Stimulated activated CD8-positive, alpha-beta memory T cell treated with anti-CD3 and anti-CD28 coated beads, Interleukin-7, amount 100 ng/mL, for 48 hours (primary cell): ENCODE measurements around the gene SLC17A4.

Experiments
- DNase-seq, 2 donors: peaks; one replicate each; pipeline ENCODE4 v3.0.0-alpha.2; 2020; ENCODE audit warnings: low read depth in 1 of 2; ENCODE audit errors: extremely low read depth in 1 of 2

SLC17A4 gene

DNA sequence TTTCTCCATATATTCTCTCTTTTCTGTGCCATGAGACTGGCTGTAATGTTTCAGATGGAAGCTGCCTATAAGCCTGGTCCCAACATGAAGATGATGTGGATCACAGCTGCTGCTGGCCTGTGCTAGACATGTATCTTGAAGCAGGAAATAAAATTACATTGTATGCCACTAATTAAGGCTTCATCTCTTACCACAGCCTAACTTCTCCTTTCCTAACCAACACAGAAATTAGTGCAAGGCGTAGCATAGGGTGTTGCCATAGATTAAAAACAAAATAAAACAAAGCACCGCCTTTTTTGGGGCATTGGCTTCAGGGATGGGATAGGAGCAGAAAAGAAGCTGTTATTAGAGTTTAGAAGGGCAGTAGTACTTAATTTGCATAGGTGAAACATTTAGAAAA lies 4.7 kb upstream of the SLC17A4 start:
- DNase-seq: no peak

DNA sequence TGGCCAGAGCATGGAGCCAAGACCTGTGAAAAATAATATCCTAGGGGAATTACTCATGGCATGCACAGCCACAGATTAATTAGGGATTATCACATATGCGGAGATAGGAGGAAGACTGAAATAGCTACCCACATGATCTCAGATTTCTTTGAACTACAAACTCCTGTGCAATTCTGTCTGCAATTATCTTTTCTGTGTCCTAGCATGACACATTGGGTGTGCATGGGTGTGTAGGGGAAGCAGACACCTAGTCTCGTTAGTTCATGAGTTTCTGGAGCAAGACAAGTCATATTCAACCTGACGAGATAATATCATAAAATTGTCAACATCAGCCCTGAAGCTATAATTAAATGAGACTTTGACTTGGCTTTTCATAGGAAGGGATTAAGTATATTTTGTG lies 3.6 kb upstream of the SLC17A4 start:
- DNase-seq: no peak

DNA sequence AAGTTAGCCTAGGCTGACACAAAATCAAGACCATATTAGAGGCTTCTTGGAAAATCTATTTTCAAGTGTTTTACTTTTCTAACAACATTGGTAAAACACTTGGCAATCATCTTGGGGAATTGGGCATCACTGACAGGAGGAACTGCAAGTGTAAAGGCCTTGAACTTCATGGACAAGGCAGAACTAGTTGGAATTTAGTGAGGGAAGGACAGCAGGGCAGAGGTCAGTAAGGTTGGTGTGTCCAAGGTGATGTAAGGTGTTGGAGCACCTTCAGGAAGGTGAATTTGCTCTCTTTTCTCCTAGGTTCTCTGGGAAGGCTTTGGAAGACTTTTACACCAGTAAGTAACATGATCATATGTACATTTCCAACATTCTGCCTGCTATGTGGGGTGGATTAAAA lies 1.5 kb upstream of the SLC17A4 start:
- no peak for DNase-seq

DNA sequence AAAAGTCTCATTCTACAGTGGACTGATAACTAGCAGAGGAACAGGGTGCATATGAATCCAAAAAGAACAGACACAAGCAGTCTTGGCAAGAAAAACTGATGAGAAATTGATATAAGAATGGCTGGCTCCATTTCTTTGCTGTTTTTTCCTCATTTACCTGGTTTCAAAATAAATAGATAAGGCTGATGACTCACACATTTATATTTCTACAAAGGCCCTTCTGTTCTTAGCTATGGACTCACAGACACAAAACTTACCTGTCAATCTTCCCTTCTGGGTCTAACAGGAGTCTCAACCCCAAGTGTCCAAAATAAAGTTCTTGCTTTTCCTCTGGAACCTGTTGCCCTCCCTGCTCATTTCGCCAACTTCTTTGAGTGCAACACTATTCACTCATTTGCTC lies 941 bp downstream of the SLC17A4 start:
- no peak for DNase-seq

DNA sequence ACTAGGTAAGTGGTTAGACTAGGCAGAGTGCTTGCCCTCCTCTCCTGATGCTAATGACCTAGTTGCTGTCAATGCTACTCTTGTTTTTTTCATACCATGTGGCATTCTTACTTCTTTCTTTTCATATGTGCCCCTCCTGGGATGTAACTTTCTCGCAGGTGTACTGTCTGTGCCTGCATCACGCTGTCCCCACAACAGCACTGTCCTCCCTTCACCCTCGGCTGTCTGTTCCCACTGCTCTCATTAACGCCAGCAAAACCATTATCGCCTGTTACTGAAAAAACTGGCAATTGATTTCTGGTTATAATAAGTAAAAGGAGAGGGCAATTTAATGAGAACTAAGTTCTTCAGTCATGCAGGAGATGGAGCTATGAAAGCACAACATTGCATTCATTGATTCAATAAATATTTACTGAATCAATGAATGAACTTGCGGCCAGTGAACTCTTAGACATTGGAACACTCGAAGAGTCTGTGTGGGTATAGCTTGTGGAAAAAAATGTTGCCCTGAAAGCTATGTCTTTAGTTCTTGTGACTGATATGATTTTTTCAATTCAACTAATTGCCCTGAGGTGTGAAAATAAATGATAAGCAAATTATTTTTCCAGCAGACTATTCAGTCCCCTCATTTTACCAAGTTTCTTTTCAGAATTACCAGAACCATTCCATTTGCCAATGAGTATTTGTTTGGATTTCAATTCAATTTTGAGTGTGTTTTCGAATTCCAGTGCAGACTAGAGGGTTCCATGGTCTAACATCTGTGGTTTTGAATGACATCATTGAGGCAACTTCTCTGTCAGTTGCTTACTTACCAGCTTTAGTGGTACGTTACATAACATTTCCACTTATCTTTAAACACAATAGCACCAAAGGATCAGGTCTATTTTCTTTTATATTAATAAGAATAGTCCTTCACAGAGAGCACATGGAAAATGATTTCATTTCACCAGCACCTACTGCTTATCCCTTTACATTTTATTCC lies 2.1 kb downstream of the SLC17A4 start:
- DNase-seq: no peak

DNA sequence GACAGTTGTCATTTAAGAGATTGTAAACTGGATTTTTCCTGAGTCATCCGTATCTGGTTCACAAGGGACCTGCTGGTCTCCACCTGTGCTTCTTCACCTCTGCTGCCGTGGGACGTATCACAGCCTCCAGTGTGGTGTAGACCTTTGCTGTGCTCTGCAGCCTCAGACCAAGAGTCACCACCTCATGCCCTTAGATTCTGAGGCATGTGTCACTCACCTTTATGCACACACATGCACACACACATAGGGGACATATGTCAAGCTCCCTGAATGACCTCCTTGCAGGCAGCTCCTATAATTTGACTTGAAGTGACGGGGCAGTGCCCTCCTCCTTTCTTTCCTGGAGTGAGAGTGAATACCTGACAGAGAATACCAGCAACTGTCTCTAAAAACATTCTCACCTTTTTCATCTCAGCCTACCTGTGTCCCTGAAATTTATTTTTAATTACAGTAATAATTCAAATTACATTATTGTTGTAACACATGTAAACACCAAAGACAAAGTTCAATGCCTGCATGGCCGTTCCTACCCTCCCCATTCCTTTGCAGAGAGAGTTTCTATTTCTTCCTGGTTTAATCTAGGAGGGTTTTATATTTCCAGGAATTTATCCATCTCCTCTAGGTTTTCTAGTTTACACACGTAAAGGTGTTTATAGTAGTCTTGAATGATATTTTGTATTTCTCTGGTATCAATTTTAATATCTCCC lies 3.5 kb downstream of the SLC17A4 start:
- DNase-seq: no peak

DNA sequence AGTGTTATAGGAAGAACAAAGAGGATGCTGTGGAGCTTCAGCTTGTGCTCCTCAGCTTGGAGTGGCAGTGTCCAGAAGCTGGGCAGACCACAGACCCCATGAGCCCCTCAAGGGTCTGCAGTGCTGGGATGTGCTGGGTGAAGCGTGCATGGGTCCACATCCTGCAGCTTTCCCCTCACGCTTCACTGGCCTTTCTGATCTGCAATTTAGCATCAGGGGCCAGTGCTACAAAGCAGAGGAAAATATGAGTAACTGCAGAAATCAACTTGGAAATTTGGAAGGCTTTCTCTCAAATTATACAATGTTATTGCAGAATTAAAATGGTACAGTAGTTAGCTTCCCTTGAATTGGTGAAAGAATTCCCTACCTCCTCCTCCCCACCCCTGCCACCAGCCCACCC lies 10.1 kb downstream of the SLC17A4 start:
- no peak for DNase-seq

DNA sequence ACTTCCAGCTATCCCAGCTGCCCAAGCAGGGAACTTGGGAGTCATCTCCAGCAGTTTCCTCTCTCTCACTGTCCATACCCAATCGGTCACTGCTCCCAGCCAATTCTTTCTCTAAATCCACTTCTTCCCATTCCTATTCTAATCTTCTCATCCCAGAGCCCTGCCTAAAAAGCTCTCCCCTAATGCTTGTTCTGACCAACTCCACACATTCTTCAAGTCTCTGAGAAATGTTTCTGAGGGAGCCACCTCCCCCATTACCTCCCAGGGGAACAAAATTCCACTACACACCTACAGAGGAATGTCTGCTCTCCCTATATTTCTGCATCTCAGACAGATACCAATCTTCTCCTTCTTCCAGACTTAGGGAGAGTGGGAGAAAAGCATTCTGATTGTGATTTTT lies 14.0 kb downstream of the SLC17A4 start:
- DNase-seq: no peak

DNA sequence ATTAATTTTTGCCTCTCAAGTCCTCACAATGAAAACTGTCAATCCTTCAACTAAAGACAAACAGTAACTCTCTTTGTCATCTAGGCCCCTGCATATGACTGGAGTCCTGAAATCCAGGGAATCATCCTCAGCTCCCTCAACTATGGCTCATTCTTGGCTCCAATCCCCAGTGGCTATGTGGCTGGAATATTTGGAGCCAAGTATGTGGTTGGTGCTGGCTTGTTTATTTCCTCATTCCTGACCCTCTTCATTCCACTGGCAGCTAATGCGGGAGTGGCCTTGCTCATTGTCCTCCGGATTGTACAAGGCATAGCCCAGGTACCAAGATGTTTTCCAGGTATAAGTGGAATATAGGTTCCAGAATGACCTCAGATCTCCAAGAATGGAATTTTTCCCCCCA lies 15.4 kb downstream of the SLC17A4 start:
- DNase-seq: no peak

DNA sequence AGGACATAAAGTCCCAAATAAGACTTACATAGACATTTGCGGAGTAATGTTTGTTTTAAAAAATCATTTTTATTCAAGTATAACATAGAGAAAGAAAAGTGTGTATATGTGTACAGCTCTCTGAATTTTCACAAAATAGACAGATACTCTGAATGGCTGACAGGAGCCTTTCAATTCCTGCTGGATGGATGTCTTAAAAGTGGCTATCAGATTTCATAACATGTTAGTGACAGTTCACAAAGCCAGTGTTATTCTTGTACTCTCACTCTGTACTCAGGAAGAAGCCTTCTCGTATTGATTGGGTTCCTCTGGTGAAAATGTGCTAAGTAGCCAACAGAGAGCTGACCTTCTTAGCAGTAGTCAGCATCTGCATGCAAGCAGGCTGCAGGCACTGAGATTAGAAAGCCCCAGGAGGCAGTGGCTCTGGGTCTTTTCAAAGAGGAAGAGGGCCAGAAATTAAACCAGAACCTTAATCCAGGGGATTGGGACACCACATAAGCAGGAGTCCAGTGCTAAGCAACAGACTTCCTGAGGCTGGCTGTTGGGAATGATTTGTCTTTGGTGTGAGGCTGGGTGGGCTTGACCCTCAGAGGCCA lies 19.7 kb downstream of the SLC17A4 start:
- DNase-seq: no peak

DNA sequence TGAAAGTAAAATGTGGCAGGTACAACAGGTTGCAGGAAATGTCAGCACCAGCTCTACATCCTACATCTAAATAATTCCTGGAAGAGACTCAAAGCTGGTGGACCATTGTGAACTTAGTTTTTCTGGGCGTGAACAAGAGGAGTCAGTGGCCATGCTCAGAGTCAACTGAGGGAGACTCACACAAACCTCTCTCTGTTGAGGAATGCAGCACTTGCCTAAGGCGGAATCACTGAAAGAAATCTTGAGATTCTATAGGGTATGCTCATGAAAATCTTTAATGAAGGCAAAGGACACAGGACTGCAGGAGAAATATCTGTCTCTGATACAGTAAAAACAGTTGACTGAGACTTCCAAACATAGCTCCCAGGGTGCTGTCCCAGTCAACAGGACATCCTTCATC lies 22.5 kb downstream of the SLC17A4 start:
- no peak for DNase-seq

DNA sequence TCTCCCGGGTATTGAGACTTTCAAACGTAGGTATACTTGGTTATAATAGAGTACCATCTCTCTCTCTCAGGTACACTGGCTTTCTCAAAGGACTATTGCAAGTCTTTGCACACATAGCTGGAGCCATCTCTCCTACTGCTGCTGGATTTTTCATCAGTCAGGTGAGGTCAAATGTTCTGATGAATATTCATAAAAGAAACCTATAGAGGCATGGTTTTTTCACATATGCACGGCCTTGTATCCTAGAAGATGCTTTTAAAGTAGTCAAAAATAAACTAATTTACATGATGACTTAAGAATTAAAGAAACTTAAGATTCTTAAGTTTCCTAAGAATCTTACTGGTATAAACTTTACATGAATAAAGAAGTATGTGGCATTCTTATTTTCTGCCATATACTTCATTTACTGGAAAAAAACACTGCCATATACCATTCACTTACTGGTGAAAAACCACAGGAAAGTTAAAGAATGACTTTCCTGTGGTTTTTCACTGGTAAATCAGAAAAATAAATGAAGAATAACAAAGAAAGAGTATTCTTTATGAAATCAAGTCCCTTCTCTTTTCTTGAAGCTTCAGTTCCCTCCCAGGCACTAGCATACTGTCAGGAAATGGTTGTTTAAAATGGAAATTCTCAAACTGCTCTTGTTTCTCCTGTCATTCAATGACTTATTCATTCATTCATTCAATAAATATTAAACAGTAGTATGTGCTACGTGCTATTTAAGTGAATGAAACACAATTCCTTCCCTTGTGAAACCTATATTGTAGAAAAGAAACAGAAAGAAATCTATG lies 23.5 kb downstream of the SLC17A4 start:
- DNase-seq: no peak

DNA sequence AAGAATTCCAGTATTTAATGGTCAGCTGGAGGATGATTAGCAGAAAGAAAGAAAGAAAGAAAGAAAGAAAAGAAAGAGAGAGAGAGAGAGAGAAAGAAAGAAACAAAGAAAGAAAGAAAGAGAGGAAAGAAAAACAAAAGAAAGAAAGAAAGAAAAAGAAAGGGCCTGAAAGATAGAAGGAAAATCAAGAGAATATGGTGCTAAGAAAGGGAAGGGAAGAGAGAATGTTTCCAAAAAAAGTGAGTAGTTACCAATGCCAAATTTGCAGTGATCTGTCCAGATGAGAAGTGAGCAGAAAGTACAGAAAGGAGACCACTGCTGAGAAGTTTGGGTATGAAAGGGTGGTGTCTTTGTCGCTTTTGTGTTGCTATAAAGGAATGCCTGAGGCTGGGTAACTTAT lies 26.6 kb downstream of the SLC17A4 start:
- DNase-seq: no peak

DNA sequence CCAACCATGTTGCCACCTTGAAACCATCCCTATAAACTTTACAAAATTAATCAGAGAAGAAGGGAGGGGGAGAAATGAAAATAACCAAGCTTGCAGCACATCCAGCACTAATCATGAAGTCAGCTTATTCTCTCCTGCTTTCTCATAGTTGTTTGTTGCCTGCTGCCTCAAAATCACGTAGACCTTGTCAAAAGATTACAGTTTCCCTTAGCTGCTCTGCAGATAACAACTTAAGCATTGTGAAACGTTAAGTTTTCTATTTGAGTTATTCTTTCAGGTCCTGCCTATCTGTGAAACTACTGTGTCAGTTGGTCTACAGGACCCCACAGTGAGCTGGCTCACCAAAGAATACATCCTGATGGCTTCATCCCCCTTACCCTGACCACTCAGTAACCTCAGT lies 32.9 kb downstream of the SLC17A4 start:
- no peak for DNase-seq

DNA sequence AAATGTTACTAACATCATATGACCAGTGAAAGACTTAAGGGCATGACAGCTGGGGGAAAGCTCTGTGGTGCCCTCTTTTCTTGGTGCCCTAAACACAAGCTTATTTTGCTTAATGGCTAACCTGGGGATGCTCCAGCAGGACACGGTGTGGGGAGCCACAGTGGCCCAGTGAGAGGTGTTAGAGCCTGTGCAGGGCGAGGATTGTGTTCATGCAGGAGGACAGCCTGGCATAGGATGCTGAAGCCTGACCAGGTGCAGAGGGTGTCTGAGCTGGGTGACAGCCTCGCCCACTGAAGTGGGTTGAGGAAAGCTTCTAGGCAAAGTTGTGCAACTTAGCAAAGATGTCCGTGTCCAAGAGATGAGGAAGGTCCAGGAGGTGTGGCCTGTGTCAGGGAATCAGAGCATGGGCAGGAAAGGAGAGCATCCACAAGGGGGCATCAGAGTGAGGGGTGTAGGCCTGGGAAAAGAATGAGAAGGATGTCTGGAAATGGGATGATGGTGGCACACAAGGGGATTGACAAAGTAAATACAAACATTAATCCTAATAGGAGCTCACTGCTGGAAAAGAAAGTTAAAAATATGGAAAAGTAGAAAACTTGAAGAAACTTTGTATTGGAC lies 33.9 kb downstream of the SLC17A4 start:
- peak in 1 of 2 donors; percentile 7 for DNase-seq

DNA sequence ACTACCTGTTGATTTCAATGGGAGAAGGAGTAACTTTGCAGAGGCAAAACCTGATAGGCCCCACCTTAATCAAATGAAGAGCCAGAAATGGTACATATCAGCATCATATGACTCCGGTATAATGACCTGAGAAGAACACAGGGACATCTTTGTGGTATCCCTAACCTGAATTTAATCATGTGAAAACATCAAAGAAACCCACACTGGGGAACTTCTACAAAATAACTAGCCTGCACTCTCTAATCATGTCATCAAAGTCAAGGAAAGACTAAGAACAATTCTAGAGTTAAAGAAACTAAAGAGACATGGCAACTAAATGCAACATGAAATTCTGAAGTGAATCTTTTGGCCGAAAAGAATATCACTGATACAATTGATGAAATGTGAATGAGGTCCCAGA lies 34.9 kb downstream of the SLC17A4 start:
- no peak for DNase-seq

DNA sequence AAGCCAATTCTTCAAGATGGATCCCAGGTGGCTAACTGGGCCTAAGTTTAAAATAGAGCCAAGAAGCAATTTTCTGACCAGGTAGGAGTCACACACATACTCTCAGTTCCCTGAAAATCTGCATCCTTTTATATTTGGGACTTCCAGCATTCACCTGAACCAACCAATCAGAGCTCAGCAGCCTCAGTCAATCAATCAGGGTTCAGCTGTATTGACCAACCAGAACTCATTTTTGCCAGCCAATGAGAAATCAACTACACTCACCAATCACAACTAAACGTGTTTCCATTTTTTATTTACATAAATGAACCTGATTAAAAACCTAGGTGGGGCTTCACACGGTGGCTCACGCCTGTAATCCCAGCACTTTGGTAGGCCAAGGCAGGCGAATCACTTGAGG lies 37.5 kb downstream of the SLC17A4 start:
- no peak for DNase-seq

DNA sequence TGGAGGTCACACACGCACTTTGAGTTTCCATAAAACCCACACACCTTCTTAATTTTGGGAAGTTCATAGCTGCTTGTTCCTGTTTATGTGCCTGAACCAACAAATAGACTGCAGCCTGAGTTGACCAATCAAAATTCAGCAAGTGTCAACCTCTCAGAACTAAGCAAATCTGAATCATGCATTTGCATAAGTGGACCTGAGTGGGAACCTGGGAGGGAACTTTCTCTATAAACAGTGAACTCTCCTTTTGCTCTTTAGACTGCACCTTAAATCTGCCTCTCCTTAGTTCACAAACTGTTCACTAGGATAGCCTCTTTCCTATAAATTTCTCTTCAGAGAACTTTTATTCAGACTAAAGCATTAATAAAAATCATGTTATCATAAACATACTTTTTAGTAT lies 39.4 kb downstream of the SLC17A4 start:
- no peak for DNase-seq

DNA sequence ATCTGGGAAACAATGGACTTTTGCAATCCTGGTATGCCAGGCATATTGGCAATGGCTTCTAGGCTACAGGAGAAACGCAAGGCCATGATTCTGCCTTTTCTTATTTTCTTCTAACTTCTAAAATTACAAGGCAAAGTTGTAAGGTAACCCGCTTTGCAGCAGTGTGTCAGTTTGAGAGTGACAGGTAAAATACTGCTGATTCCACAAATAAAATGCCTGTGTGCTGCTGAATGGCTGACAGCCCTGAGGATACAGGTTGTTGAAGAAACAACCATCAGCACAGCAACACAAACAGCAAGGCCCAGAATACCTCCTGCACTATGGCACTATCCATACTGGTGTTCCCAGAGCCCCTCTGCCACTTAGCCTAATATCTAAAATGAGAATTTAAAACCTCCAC lies 40.2 kb downstream of the SLC17A4 start:
- DNase-seq: no peak

DNA sequence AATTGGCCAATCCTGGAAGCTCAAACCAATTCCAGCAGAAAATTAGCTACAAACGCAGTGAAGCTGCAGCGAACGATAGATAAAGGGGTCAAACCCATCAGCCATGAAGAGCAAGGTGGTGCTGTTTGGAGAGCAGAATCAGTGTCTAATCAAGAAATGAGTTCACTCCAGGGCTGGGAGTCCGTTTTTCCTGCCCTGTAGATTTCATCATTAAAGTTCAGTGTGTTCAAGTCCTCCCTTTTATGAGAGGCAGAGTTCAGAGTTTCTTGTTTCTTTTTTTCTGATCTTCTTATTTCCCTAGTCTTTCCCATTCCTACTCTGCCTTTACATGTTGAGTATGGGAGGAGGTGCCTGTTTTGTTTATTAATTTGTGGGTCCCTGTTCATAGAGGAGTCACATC lies 46.9 kb downstream of the SLC17A4 start:
- no peak for DNase-seq

DNA sequence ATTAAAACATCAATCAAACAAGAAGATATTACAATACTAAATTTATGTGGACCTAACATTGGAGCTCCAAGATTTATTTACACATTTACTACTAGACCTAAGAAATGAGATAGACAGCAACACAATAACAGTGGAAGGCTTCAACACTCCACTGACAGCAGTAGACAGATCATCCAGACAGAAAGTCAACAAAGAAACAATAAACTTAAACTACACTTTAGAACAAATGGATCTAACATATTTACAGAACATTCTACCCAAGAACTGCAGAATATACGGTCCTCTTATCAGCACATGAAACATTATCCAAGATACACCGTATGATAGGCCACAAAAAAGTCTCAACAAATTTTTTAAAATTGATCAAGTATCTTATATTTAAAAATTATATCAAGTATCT lies 50.3 kb downstream of the SLC17A4 start:
- no peak for DNase-seq
